ENCODE results near the gene FAM72A. TPM values are rescaled to one million over a fixed set of nuclear protein-coding genes. Genes with fewer than 3 reads are reported as not detected.
"Not testable (repeated sequence)": the region's sequence is repeated elsewhere in the genome, so short reads cannot be mapped to it uniquely, and the experiment has no call there.

The FAM72A gene
- total RNA-seq = under 1 TPM in 1 of 4 donors, not detected in 3; 0.82 TPM

DNA sequence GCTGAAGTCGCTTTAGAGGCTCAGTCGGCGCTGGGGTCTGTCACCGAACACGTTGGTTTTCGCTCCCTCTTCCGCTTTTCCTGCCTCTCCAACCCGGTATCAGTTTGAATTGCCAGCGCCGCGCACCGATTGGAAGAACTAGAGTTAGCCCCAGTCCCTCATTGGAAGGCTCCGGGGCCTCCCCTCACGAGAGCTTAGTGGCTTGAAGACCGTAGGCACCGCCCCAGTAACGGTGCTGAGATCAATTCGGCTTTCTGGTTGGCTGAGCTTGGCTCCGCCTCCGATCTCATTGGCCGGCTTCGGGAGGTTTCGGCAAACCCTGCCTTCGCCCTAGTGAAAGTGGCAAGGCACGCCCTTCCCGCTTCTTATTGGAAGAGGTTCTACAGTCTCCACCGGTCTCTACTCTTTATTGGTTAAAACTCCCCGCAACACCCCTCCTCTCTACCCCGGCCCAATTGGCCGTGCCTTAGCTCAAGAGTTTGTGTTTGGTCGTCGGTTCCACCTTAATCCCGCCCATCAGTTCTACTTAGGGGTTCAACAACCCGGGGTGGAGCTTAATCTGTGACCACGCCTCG lies at the start of gene FAM72A:
FAM72A (minus strand) TSS at position 51 of the 575 bp plus-strand sequence. CDS start 814 bp downstream, outside the sequence.
- in situ Hi-C loops (cut with MboI; ENCODE audit: low pct_ligation_motif_present in 1 of 4, low pct_unique_long_range_greater_than_20kb in 1 of 4, low sequenced_read_pairs in 3 of 4) = not testable (repeated sequence)

GRCh38 chr1:206250953-206251681 lies 48.5 kb upstream of the FAM72A start:
- in situ Hi-C loops (cut with MboI; ENCODE audit: low pct_ligation_motif_present in 1 of 4, low pct_unique_long_range_greater_than_20kb in 1 of 4, low sequenced_read_pairs in 3 of 4); intact Hi-C loops (cut with DNase I; ENCODE audit: low total_unique reads): not testable (repeated sequence)

More for the DNA sequence above, at the start of gene FAM72A:
- intact Hi-C loops (cut with DNase I; ENCODE audit: low total_unique reads); H3K27me3 ChIP-seq; H3K9me3 ChIP-seq; H3K36me3 ChIP-seq; H3K4me1 ChIP-seq: not testable (repeated sequence)
- 2% methylated on average over 17 of the region's 36 CpGs; no CpG with 5 or more reads in 1 of the 2 donors for WGBS, 2 donors (ENCODE audit: low coverage in 1 of 2)
- peak within 1 kb of the TSS; percentile 87 to 92 (median 88) for H3K27ac ChIP-seq
- peak; percentile 98 for DNase-seq
- peak within 1 kb of the TSS; percentile 43 to 71 (median 50) for H3K4me3 ChIP-seq

DNA sequence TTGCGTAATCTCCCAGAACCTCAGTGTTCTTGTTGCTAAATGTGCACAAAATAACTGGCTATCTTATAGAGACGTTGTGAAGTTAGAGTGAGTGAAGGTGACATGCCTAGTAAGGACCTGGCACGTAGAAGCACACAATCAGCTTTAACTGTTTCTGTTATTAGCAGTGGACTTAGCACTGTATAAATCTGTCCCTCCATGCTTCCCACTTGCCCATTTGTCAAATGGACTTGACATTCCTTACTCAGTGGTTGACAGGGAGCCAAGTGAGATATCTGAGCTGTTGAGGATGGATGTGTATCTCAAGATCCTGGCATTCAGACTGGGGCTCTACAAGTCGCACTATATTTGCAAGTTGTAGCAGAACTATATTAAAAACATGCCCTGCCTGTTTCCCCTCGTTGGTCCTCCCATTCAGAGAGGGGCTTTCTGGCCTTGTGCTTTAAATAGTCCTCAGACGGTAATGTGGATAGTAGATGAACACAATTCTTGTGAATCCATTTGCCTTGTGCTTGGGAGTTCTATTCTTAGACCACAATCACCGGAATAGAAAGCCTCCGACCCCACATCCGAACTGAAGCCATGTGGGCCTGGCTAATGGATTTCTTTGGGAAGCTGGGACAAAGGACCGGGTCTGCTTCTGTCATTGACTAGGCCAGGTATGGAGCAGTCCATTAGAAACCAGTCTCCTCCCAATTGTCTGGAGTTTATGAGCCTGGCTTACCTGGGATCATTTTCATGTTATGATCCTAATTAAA lies 43.7 kb upstream of the FAM72A start:
- in situ Hi-C loops (cut with MboI; ENCODE audit: low pct_ligation_motif_present in 1 of 4, low pct_unique_long_range_greater_than_20kb in 1 of 4, low sequenced_read_pairs in 3 of 4); H3K4me1 ChIP-seq; H3K27ac ChIP-seq; H3K27me3 ChIP-seq; H3K4me3 ChIP-seq; H3K9me3 ChIP-seq; DNase-seq; H3K36me3 ChIP-seq; intact Hi-C loops (cut with DNase I; ENCODE audit: low total_unique reads): not testable (repeated sequence)
- no CpG with 5 or more reads among the region's 10 CpGs for WGBS, 2 donors (ENCODE audit: low coverage in 1 of 2)

More at GRCh38 chr1:206250953-206251681, 48.5 kb upstream of the FAM72A start:
- WGBS, 2 donors (ENCODE audit: low coverage in 1 of 2) = 76% methylated on average over 2 of the region's 3 CpGs; no CpG with 5 or more reads in 1 of the 2 donors
- DNase-seq, H3K4me1 ChIP-seq, H3K27ac ChIP-seq, H3K36me3 ChIP-seq, H3K4me3 ChIP-seq, H3K9me3 ChIP-seq, H3K27me3 ChIP-seq: not testable (repeated sequence)

DNA sequence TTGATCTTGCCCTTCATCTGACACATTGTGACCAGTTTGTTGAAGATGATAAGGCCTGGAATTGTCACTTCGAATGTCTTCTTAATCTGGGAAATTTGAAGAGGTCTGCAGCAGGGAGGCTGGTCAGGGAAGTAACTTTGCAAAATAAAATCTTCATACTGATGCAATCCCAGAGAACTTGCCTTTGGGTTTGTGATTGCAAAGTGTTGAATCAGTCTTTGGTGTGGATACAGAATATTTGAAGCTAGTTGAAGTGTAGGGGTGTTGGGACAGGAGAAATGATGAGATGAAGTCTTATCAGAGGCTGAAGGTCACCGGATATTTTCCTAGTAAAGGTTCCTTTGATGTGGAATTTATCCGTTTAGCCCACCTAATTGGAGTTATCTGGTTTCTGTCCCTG lies 42.8 kb upstream of the FAM72A start:
- WGBS, 2 donors (ENCODE audit: low coverage in 1 of 2) = 86% methylated on average over 1 of the region's 3 CpGs; no CpG with 5 or more reads in 1 of the 2 donors
- H3K27ac ChIP-seq; DNase-seq; intact Hi-C loops (cut with DNase I; ENCODE audit: low total_unique reads); H3K4me1 ChIP-seq; H3K4me3 ChIP-seq; in situ Hi-C loops (cut with MboI; ENCODE audit: low pct_ligation_motif_present in 1 of 4, low pct_unique_long_range_greater_than_20kb in 1 of 4, low sequenced_read_pairs in 3 of 4); H3K27me3 ChIP-seq; H3K36me3 ChIP-seq; H3K9me3 ChIP-seq: not testable (repeated sequence)

- H3K4me3 ChIP-seq; in situ Hi-C loops (cut with MboI; ENCODE audit: low pct_ligation_motif_present in 1 of 4, low pct_unique_long_range_greater_than_20kb in 1 of 4, low sequenced_read_pairs in 3 of 4); H3K27me3 ChIP-seq; H3K36me3 ChIP-seq; intact Hi-C loops (cut with DNase I; ENCODE audit: low total_unique reads); H3K9me3 ChIP-seq; H3K27ac ChIP-seq; H3K4me1 ChIP-seq; DNase-seq: not testable (repeated sequence)
- WGBS, 2 donors (ENCODE audit: low coverage in 1 of 2) = 28% methylated on average over 3 of the region's 3 CpGs; no CpG with 5 or more reads in 1 of the 2 donors
Observed at GRCh38 chr1:206243335-206243734, 40.7 kb upstream of the FAM72A start.

GRCh38 chr1:206240288-206240687 lies 37.6 kb upstream of the FAM72A start:
- DNase-seq; H3K27me3 ChIP-seq; H3K36me3 ChIP-seq; H3K4me3 ChIP-seq; intact Hi-C loops (cut with DNase I; ENCODE audit: low total_unique reads); in situ Hi-C loops (cut with MboI; ENCODE audit: low pct_ligation_motif_present in 1 of 4, low pct_unique_long_range_greater_than_20kb in 1 of 4, low sequenced_read_pairs in 3 of 4); H3K27ac ChIP-seq; H3K4me1 ChIP-seq; H3K9me3 ChIP-seq: not testable (repeated sequence)
- 73% methylated on average over 4 of the region's 4 CpGs; no CpG with 5 or more reads in 1 of the 2 donors for WGBS, 2 donors (ENCODE audit: low coverage in 1 of 2)

DNA sequence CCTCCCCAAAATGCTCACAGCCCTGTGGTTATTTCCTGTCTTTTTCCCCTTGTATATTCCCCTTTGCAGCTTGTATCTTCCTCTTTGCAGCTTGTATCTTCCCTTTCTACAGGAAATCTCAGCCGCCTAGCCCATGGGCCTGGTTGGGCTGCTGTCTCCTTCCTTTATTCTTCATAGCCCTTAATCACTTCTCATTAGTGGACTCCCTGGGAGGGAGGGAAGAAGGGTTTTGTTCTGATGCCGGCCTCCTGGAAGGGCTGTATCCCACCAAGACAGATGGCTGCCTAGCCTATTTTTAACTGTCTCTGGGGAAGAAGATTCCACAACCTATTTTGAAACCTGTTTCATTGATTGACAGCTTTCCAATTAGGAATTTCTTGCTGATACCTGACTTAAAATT lies 32.6 kb upstream of the FAM72A start:
- in situ Hi-C loops (cut with MboI; ENCODE audit: low pct_ligation_motif_present in 1 of 4, low pct_unique_long_range_greater_than_20kb in 1 of 4, low sequenced_read_pairs in 3 of 4); H3K27ac ChIP-seq; H3K4me3 ChIP-seq; H3K4me1 ChIP-seq; DNase-seq; H3K9me3 ChIP-seq; intact Hi-C loops (cut with DNase I; ENCODE audit: low total_unique reads); H3K36me3 ChIP-seq; H3K27me3 ChIP-seq: not testable (repeated sequence)
- WGBS, 2 donors (ENCODE audit: low coverage in 1 of 2) = no CpG with 5 or more reads among the region's 2 CpGs

- DNase-seq; H3K27ac ChIP-seq; H3K4me1 ChIP-seq; H3K9me3 ChIP-seq; H3K27me3 ChIP-seq; H3K36me3 ChIP-seq; intact Hi-C loops (cut with DNase I; ENCODE audit: low total_unique reads); H3K4me3 ChIP-seq; in situ Hi-C loops (cut with MboI; ENCODE audit: low pct_ligation_motif_present in 1 of 4, low pct_unique_long_range_greater_than_20kb in 1 of 4, low sequenced_read_pairs in 3 of 4): not testable (repeated sequence)
- WGBS, 2 donors (ENCODE audit: low coverage in 1 of 2) = 67% methylated on average over 1 of the region's 3 CpGs; no CpG with 5 or more reads in 1 of the 2 donors
Observed at GRCh38 chr1:206234189-206234916, 31.7 kb upstream of the FAM72A start.

GRCh38 chr1:206232970-206233645 lies 30.5 kb upstream of the FAM72A start:
- in situ Hi-C loops (cut with MboI; ENCODE audit: low pct_ligation_motif_present in 1 of 4, low pct_unique_long_range_greater_than_20kb in 1 of 4, low sequenced_read_pairs in 3 of 4); H3K4me1 ChIP-seq; DNase-seq; H3K4me3 ChIP-seq; H3K36me3 ChIP-seq; H3K9me3 ChIP-seq; H3K27ac ChIP-seq; H3K27me3 ChIP-seq; intact Hi-C loops (cut with DNase I; ENCODE audit: low total_unique reads): not testable (repeated sequence)
- whole genome bisulfite sequencing, 2 donors (ENCODE audit: low coverage in 1 of 2) = 53% methylated on average over 2 of the region's 5 CpGs; no CpG with 5 or more reads in 1 of the 2 donors
